GM23338 (cell line): ENCODE results near the gene BID. TPM values are rescaled to one million over a fixed set of nuclear protein-coding genes. Genes with fewer than 3 reads are reported as not detected.

Experiments
- ATAC-seq: fragments of 200-7000 bp; cut with Tn5 transposase; 3 replicates; pipeline ENCODE4 v1.9.1; 2020
- DNase-seq: peaks from one replicate; pipeline ENCODE4 v3.0.0-alpha.2; 2015; ENCODE audit warnings: low spot score
- H2AFZ ChIP-seq: fragments of 200-600 bp; sonication (generic); 2 replicates; pipeline ENCODE4 v1.8.0; 2016; ENCODE audit warnings: antibody characterized with exemption, mild to moderate bottlenecking, moderate library complexity
- H3F3A ChIP-seq: fragments of 200-600 bp; sonication (generic); replicated peaks from 2 replicates; pipeline ENCODE4 v1.8.0; 2017; ENCODE audit warnings: antibody characterized with exemption, mixed run types, low read depth
- H3K27ac ChIP-seq: fragments of 200-600 bp; sonication (generic); 2 replicates; pipeline ENCODE4 v1.6.1; 2016; ENCODE audit warnings: low read depth
- H3K27me3 ChIP-seq: fragments of 200-600 bp; sonication (generic); 2 replicates; pipeline ENCODE4 v1.8.0; 2016; ENCODE audit warnings: mild to moderate bottlenecking, mixed run types, moderate library complexity; ENCODE audit not compliant: insufficient read depth
- H3K36me3 ChIP-seq: fragments of 200-600 bp; sonication (generic); 2 replicates; pipeline ENCODE4 v1.8.0; 2016; ENCODE audit warnings: mild to moderate bottlenecking; ENCODE audit not compliant: insufficient read depth
- H3K4me1 ChIP-seq: fragments of 200-600 bp; sonication (generic); 2 replicates; pipeline ENCODE4 v1.8.0; 2016; ENCODE audit warnings: mild to moderate bottlenecking, moderate library complexity; ENCODE audit not compliant: insufficient read depth
- H3K4me2 ChIP-seq: fragments of 200-600 bp; sonication (generic); 2 replicates; pipeline ENCODE4 v1.7.1; 2017; ENCODE audit warnings: mixed run types
- H3K4me3 ChIP-seq: fragments of 200-600 bp; sonication (generic); 2 replicates; pipeline ENCODE4 v1.6.1; 2016; ENCODE audit warnings: mixed run types
- H3K79me2 ChIP-seq: fragments of 200-600 bp; sonication (generic); replicated peaks from 2 replicates; pipeline ENCODE4 v1.8.0; 2017; ENCODE audit warnings: mild to moderate bottlenecking; ENCODE audit not compliant: insufficient read depth
- H3K9me2 ChIP-seq: fragments of 200-600 bp; sonication (generic); 2 replicates; pipeline ENCODE4 v1.8.0; 2017; ENCODE audit not compliant: insufficient read depth
- H4K20me1 ChIP-seq: fragments of 200-600 bp; sonication (generic); replicated peaks from 2 replicates; pipeline ENCODE4 v1.8.0; 2017; ENCODE audit warnings: mild to moderate bottlenecking; ENCODE audit not compliant: insufficient read depth
- H3K27ac Mint-ChIP-seq: 2 replicates; pipeline ENCODE4 v1.8.0; 2020; ENCODE audit warnings: inconsistent platforms, mild to moderate bottlenecking, moderate library complexity, mixed read lengths
- H3K27me3 Mint-ChIP-seq: 3 replicates; pipeline ENCODE4 v1.8.0; 2022; ENCODE audit warnings: low read depth, mild to moderate bottlenecking, moderate library complexity, mixed read lengths, inconsistent platforms; ENCODE audit not compliant: insufficient read depth, poor library complexity
- H3K36me3 Mint-ChIP-seq: 3 replicates; pipeline ENCODE4 v1.8.0; 2021; ENCODE audit warnings: low read depth, mild to moderate bottlenecking, inconsistent platforms, moderate library complexity, mixed read lengths
- H3K4me1 Mint-ChIP-seq: 3 replicates; pipeline ENCODE4 v1.8.0; 2020; ENCODE audit warnings: mild to moderate bottlenecking, inconsistent platforms, mixed read lengths
- H3K4me3 Mint-ChIP-seq: 3 replicates; pipeline ENCODE4 v1.8.0; 2021; ENCODE audit warnings: moderate library complexity, mild to moderate bottlenecking, inconsistent platforms, mixed read lengths
- H3K9me3 Mint-ChIP-seq: 3 replicates; pipeline ENCODE4 v1.8.0; 2020; ENCODE audit warnings: moderate library complexity, mild to moderate bottlenecking, inconsistent platforms, mixed read lengths
- CREB1 ChIP-seq: fragments of 250-450 bp; sonication (Bioruptor Pico); IDR thresholded peaks from 2 replicates; pipeline ENCODE4 v1.5.0; 2020; ENCODE audit warnings: low read depth, mild to moderate bottlenecking, moderate library complexity
- ETS1 ChIP-seq: IDR thresholded peaks from 2 replicates; pipeline ENCODE4 v1.6.1; 2016; ENCODE audit warnings: antibody characterized with exemption
- EZH2phosphoT487 ChIP-seq: fragments of 200-600 bp; sonication (generic); IDR thresholded peaks from one replicate; pipeline ENCODE4 v1.8.1; 2018; ENCODE audit warnings: antibody characterized with exemption; ENCODE audit not compliant: unreplicated experiment
- JUNB ChIP-seq: IDR thresholded peaks from one replicate; pipeline ENCODE4 v1.6.1; 2016; ENCODE audit warnings: antibody characterized with exemption; ENCODE audit not compliant: unreplicated experiment
- POLR2AphosphoS5 ChIP-seq: IDR thresholded peaks from 2 replicates; pipeline ENCODE4 v1.6.1; 2016; ENCODE audit warnings: antibody characterized with exemption, low read depth
- REST ChIP-seq: IDR thresholded peaks from one replicate; pipeline ENCODE4 v1.6.1; 2018; ENCODE audit warnings: antibody characterized with exemption; ENCODE audit not compliant: unreplicated experiment
- STAT1 ChIP-seq: IDR thresholded peaks from one replicate; pipeline ENCODE4 v1.6.1; 2016; ENCODE audit warnings: antibody characterized with exemption; ENCODE audit not compliant: unreplicated experiment
- ZNF114 ChIP-seq: fragments of 250-450 bp; sonication (Bioruptor Pico); IDR thresholded peaks from 2 replicates; pipeline ENCODE4 v1.5.0; 2020; ENCODE audit warnings: mild to moderate bottlenecking, moderate library complexity
- ZNF331 ChIP-seq: fragments of 250-450 bp; sonication (Bioruptor Pico); IDR thresholded peaks from 2 replicates; pipeline ENCODE4 v1.5.0; 2020; ENCODE audit warnings: low read depth, mild to moderate bottlenecking, moderate library complexity
- ZNF462 ChIP-seq: fragments of 250-450 bp; sonication (Bioruptor Pico); IDR thresholded peaks from 2 replicates; pipeline ENCODE4 v1.5.0; 2020; ENCODE audit warnings: mild to moderate bottlenecking, moderate library complexity
- polyA plus RNA-seq: library from polyadenylated mRNA; unstranded; fragments of >200 nt; fragmentation: Nextera tagmentation; extraction: Ambion mirVana; gene quantifications from 2 replicates; pipeline ENCODE4 v1.2.1, GENCODE V29; 2016
- total RNA-seq: library from RNA; depleted of rRNA; stranded (reverse); fragments of >200 nt; shearing (Covaris generic); gene quantifications from 2 replicates; pipeline ENCODE4 v1.2.3, GENCODE V29; 2014
- TF ChIP-seq, protein P1 (sequence below), 2 experiments: fragments of 200-600 bp in 1 of 2; sonication (generic) in 1 of 2; conservative IDR thresholded peaks; 2 replicates each; pipeline versions ENCODE4 v1.5.1 to v1.6.1; 2016 to 2017; ENCODE audit warnings: antibody characterized with exemption in 2 of 2, low read depth in 2 of 2, mild to moderate bottlenecking in 2 of 2, moderate library complexity in 1 of 2

The BID gene
- total and polyA plus RNA-seq, 2 experiments from 2014 or later: 65.1 to 125 TPM

GRCh38 chr22:17684245-17684644, 90.0 kb downstream of the BID start:
- no peak for DNase-seq
- Mint-ChIP-seq H3K9me3 (no peaks in the 10 kb centered on the region), H3K27me3 (no peaks in the 10 kb centered on the region), H3K36me3 (peaks cover 8% of the 10 kb centered on the region; the same call in 2 of the 3 replicates), H3K4me3 (no peak overlapping the region), H3K4me1 (no peaks in the 10 kb centered on the region), H3K27ac (no peak overlapping the region)
- Histone ChIP-seq H2AFZ (no peak overlapping the region), H3K9me2 (no peaks in the 10 kb centered on the region), H3K4me1 (peaks cover 6% of the 10 kb centered on the region; the same call in 1 of the 2 replicates), H3K27me3 (no peaks in the 10 kb centered on the region), H3F3A (no peaks in the 10 kb centered on the region), H3K4me3 (no peak overlapping the region), H3K36me3 (no peaks in the 10 kb centered on the region), H3K27ac (no peak overlapping the region), H3K79me2 (no peaks in the 10 kb centered on the region), H3K4me2 (no peak overlapping the region), H4K20me1 (no peaks in the 10 kb centered on the region)
- TF ChIP-seq CREB1 (no peak), ETS1 (no peak), POLR2AphosphoS5 (no peak), STAT1 (no peak), REST (no peak), ZNF331 (CRISPR knock-in tag) (no peak), ZNF462 (CRISPR knock-in tag) (no peak), ZNF114 (no peak), EZH2phosphoT487 (no peak), JUNB (no peak)
- TF ChIP-seq, protein P1, sequence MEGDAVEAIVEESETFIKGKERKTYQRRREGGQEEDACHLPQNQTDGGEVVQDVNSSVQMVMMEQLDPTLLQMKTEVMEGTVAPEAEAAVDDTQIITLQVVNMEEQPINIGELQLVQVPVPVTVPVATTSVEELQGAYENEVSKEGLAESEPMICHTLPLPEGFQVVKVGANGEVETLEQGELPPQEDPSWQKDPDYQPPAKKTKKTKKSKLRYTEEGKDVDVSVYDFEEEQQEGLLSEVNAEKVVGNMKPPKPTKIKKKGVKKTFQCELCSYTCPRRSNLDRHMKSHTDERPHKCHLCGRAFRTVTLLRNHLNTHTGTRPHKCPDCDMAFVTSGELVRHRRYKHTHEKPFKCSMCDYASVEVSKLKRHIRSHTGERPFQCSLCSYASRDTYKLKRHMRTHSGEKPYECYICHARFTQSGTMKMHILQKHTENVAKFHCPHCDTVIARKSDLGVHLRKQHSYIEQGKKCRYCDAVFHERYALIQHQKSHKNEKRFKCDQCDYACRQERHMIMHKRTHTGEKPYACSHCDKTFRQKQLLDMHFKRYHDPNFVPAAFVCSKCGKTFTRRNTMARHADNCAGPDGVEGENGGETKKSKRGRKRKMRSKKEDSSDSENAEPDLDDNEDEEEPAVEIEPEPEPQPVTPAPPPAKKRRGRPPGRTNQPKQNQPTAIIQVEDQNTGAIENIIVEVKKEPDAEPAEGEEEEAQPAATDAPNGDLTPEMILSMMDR (conservative IDR thresholded peaks at IDR 0.05; ENCODE audit: low read depth in 2 of 2): no peak
- no peak for ATAC-seq
